Retinal pigment epithelial cell (primary cell): Measurements from ENCODE around the gene NHP2.

Source experiments
- DNase-seq: peaks from one replicate; pipeline ENCODE4 v3.0.0-alpha.2; 2010; ENCODE audit warnings: low read depth
- H3K4me3 ChIP-seq: 2 replicates; pipeline ENCODE4 v1.5.1; 2011; ENCODE audit warnings: mild to moderate bottlenecking, low read length, control low read depth, moderate library complexity
- TF ChIP-seq, protein P1 (sequence below): conservative IDR thresholded peaks from 2 replicates; pipeline ENCODE4 v1.5.1; 2011; ENCODE audit warnings: low read depth, low read length, control low read depth, inconsistent platforms

NHP2 gene

GRCh38 chr5:178111925-178112324 is 41.8 kb downstream of the NHP2 start:
- no peak for DNase-seq
- TF ChIP-seq, protein P1, sequence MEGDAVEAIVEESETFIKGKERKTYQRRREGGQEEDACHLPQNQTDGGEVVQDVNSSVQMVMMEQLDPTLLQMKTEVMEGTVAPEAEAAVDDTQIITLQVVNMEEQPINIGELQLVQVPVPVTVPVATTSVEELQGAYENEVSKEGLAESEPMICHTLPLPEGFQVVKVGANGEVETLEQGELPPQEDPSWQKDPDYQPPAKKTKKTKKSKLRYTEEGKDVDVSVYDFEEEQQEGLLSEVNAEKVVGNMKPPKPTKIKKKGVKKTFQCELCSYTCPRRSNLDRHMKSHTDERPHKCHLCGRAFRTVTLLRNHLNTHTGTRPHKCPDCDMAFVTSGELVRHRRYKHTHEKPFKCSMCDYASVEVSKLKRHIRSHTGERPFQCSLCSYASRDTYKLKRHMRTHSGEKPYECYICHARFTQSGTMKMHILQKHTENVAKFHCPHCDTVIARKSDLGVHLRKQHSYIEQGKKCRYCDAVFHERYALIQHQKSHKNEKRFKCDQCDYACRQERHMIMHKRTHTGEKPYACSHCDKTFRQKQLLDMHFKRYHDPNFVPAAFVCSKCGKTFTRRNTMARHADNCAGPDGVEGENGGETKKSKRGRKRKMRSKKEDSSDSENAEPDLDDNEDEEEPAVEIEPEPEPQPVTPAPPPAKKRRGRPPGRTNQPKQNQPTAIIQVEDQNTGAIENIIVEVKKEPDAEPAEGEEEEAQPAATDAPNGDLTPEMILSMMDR, result no peak
- no peak overlapping the region for H3K4me3 ChIP-seq

DNA sequence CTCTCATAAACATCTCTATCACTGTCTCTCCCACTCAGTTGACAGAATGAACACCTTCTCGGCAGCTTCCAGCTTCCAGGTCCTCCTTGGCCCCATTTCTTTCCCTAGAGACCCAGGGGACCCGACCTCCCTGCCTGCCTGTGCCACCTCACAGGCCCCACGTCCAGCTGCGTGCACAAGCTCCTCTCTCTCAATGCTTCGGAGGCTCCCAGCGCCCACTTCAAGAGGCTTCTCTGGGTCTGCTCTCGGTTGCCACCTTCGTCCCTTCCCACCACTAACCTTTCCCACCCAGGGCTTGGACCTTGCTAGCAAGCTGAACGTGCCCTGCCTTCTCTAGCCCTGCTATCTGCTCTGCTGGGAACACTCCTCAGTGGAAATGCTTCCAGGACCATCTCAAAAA is 43.2 kb downstream of the NHP2 start:
- no peak for DNase-seq
- TF ChIP-seq, protein P1, result no peak
- H3K4me3 ChIP-seq, result no peak overlapping the region

DNA sequence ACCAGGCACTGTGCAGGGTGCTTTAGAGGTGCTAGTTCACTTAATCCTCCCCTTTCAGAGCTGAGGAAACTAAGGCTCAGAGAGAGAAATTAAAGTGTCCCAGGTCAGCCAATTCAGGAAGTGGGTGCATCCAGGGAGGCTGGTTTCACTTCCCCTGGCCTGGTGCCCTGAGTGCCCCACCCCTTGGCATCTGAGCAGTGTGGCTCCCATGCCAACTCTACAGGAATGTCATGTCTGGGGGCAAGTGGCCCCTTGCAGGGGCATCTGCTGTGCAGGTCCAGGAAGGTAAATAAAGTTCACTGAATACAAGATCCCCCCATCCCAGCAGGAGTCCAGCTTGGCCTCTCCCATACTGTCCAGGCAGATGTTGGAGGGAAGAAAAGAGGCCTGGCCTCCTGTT is 44.7 kb downstream of the NHP2 start:
- TF ChIP-seq, protein P1, result no peak
- DNase-seq, result no peak
- no peak overlapping the region for H3K4me3 ChIP-seq

- TF ChIP-seq, protein P1, result no peak
- no peak for DNase-seq
- H3K4me3 ChIP-seq, result no peak overlapping the region
These were observed 45.2 kb downstream of the NHP2 start for GRCh38 chr5:178108446-178108845.

DNA sequence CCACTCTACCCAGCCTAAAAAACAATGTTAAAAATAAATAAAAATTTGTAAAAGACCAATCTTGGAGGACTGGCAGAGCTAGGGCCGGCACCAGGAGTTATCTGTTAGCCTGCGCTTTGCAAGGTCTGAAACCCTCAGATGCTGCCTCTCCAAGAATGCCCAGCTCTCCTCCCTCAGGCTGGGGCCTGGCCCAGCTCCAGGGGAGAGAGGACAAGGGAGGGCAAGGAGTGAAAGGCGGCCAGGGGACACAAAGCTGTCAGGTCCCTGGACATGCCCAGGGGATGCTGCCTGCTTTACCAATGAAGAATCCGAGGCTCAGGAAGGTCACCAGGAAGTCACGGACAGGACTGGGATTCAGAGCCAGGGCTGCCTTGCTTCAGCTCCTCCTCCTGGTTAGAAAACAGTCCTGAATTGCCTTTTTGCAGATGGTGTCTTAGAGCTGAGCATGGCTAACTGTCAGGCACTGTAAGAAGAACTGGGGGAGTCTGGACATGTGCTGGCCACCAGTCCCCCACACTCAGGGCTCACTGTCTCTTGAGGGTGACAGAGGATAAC is 45.9 kb downstream of the NHP2 start:
- no peak for DNase-seq
- no peak overlapping the region for H3K4me3 ChIP-seq
- TF ChIP-seq, protein P1, result no peak

- DNase-seq, result no peak
- no peak overlapping the region for H3K4me3 ChIP-seq
- TF ChIP-seq, protein P1, result no peak
These were observed 47.0 kb downstream of the NHP2 start for GRCh38 chr5:178106556-178107239.

DNA sequence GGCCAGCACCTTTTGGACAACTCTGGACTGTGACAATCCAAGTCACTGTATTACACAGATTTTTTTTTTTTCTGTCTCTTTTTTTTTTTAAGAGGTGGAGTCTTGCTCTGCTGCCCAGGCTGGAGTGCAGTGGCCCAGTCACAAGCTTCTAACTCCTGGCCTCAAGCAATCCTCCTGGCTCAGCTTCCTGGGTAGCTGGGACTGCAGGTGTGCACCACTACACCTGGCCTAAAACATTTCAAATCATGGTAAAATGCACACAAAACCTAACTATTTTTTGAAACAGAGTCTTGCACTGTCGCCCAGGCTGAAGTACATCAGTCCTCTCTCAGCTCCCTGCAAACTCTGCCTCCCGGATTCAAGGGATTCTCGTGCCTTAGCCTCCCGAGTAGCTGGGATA is 47.6 kb downstream of the NHP2 start:
- H3K4me3 ChIP-seq, result no peak overlapping the region
- no peak for DNase-seq
- TF ChIP-seq, protein P1, result no peak
